Breast epithelium (tissue), 3 donors: Measurements from ENCODE around the gene PUM2.
"Not testable (repeated sequence)": the region's sequence is repeated elsewhere in the genome, so short reads cannot be mapped to it uniquely, and the experiment has no call there.

Experiments
- CTCF ChIP-seq, 3 donors: fragments of 450-650 bp; IDR thresholded peaks; one replicate each; pipeline ENCODE4 v1.5.1; 2016 to 2017; ENCODE audit warnings: antibody characterized with exemption in 3 of 3, mild to moderate bottlenecking in 3 of 3, moderate library complexity in 3 of 3
- POLR2A ChIP-seq: fragments of 450-650 bp; IDR thresholded peaks from one replicate; pipeline ENCODE4 v1.6.1; 2016; ENCODE audit warnings: antibody characterized with exemption, mild to moderate bottlenecking, moderate library complexity

DNA sequence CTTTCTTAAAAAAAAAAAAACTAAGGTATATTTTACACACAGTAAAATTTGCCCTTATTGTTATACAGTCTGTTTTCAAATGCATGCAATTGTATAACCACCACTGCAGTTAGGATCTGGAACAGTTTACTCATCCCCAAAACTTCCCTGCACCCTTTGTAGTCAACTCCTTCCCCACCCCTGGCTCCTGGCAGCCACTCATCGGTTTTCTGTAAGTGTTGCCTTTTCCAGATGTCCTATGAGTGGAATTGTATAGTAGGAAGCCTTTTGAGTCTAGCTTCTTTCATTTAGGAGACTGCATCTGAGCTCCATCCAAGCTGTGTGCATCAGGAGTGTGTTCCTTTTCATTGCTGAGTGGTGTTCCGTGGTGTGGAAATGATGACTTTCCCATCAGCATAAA lies 116.0 kb downstream of the PUM2 start:
- TF ChIP-seq CTCF (IDR thresholded peaks at IDR 0.05); POLR2A: not testable (repeated sequence)
